DOHH2 (cell line): ENCODE results near the gene PLPP3.

ENCODE experiments used
- H3F3A ChIP-seq: fragments of 200-600 bp; sonication (generic), shearing (Covaris generic); 2 replicates; pipeline ENCODE4 v1.6.0; 2016; ENCODE audit warnings: antibody characterized with exemption, mild to moderate bottlenecking; ENCODE audit not compliant: control insufficient read depth, insufficient read depth
- H3K27ac ChIP-seq: fragments of 200-600 bp; sonication (generic); 2 replicates; pipeline ENCODE4 v1.5.1; 2014; ENCODE audit warnings: low read depth, mild to moderate bottlenecking, low read length, moderate library complexity
- H3K27me3 ChIP-seq: fragments of 200-600 bp; sonication (generic); 2 replicates; pipeline ENCODE4 v1.6.1; 2014; ENCODE audit warnings: mild to moderate bottlenecking, low read length, mixed read lengths; ENCODE audit not compliant: control insufficient read depth
- H3K36me3 ChIP-seq: fragments of 200-600 bp; sonication (generic); 2 replicates; pipeline ENCODE4 v1.6.1; 2014; ENCODE audit warnings: mild to moderate bottlenecking, low read length, moderate library complexity, mixed read lengths; ENCODE audit not compliant: control insufficient read depth
- H3K4me1 ChIP-seq: fragments of 200-600 bp; sonication (generic); 2 replicates; pipeline ENCODE4 v1.6.1; 2014; ENCODE audit warnings: mild to moderate bottlenecking, low read length, mixed read lengths; ENCODE audit not compliant: control insufficient read depth
- H3K4me2 ChIP-seq: fragments of 200-600 bp; sonication (generic); 2 replicates; pipeline ENCODE4 v1.6.0; 2014; ENCODE audit warnings: mild to moderate bottlenecking, low read length, moderate library complexity
- H3K4me3 ChIP-seq: fragments of 200-600 bp; sonication (generic); 2 replicates; pipeline ENCODE4 v1.5.1; 2014; ENCODE audit warnings: mild to moderate bottlenecking, low read length, mixed read lengths
- H3K79me2 ChIP-seq: fragments of 200-600 bp; sonication (generic); 2 replicates; pipeline ENCODE4 v1.6.1; 2014; ENCODE audit warnings: mild to moderate bottlenecking, low read length, mixed read lengths; ENCODE audit not compliant: control insufficient read depth
- H3K9me2 ChIP-seq: fragments of 200-600 bp; sonication (generic); replicated peaks from 2 replicates; pipeline ENCODE4 v1.6.1; 2014; ENCODE audit warnings: mild to moderate bottlenecking, low read length, mixed read lengths; ENCODE audit not compliant: control insufficient read depth
- H3K9me3 ChIP-seq: fragments of 200-600 bp; sonication (generic); 2 replicates; pipeline ENCODE4 v1.6.1; 2014; ENCODE audit warnings: antibody characterized with exemption, low read length, mixed read lengths; ENCODE audit not compliant: control insufficient read depth, insufficient read depth
- H4K20me1 ChIP-seq: fragments of 200-600 bp; sonication (generic); 2 replicates; pipeline ENCODE4 v1.6.0; 2014; ENCODE audit warnings: low read depth, mild to moderate bottlenecking, antibody characterized with exemption, low read length, moderate library complexity; ENCODE audit not compliant: control insufficient read depth, insufficient read depth
- CTCF ChIP-seq: fragments of 200-600 bp; sonication (generic); IDR thresholded peaks from one replicate; pipeline ENCODE4 v1.5.1; 2014; ENCODE audit warnings: antibody characterized with exemption, mild to moderate bottlenecking, low read depth, low read length; ENCODE audit not compliant: poor library complexity, severe bottlenecking
- EZH2phosphoT487 ChIP-seq: fragments of 200-600 bp; sonication (generic); IDR thresholded peaks from 2 replicates; pipeline ENCODE4 v1.6.1; 2017; ENCODE audit warnings: borderline replicate concordance, mild to moderate bottlenecking, antibody characterized with exemption, low read length, moderate library complexity, mixed read lengths

The PLPP3 gene

GRCh38 chr1:56456435-56457101, 122.8 kb downstream of the PLPP3 start:
- Histone ChIP-seq H3K9me2 (no peaks in the 10 kb centered on the region), H3K27me3 (no peaks in the 10 kb centered on the region; the same call in 1 of the 2 replicates), H3K4me2 (no peak overlapping the region), H3K36me3 (no peaks in the 10 kb centered on the region), H4K20me1 (no peaks in the 10 kb centered on the region), H3K9me3 (no peaks in the 10 kb centered on the region), H3K79me2 (no peaks in the 10 kb centered on the region), H3F3A (no peaks in the 10 kb centered on the region), H3K27ac (no peak overlapping the region), H3K4me1 (no peaks in the 10 kb centered on the region), H3K4me3 (no peak overlapping the region)
- no peak for TF ChIP-seq EZH2phosphoT487
- no peak for TF ChIP-seq CTCF

GRCh38 chr1:56453417-56454078, 125.8 kb downstream of the PLPP3 start:
- Histone ChIP-seq H3K36me3 (no peaks in the 10 kb centered on the region), H3K27ac (no peak overlapping the region), H3K9me3 (no peaks in the 10 kb centered on the region), H3K4me2 (no peak overlapping the region), H3F3A (no peaks in the 10 kb centered on the region), H3K79me2 (no peaks in the 10 kb centered on the region), H3K4me3 (no peak overlapping the region), H4K20me1 (no peaks in the 10 kb centered on the region), H3K27me3 (no peaks in the 10 kb centered on the region; the same call in 1 of the 2 replicates), H3K4me1 (no peaks in the 10 kb centered on the region), H3K9me2 (no peaks in the 10 kb centered on the region)
- TF ChIP-seq EZH2phosphoT487 (no peak), CTCF (no peak)

GRCh38 chr1:56453016-56453415, 126.3 kb downstream of the PLPP3 start:
- Histone ChIP-seq H4K20me1 (no peaks in the 10 kb centered on the region), H3K79me2 (no peaks in the 10 kb centered on the region), H3K27me3 (no peaks in the 10 kb centered on the region; the same call in 1 of the 2 replicates), H3F3A (no peaks in the 10 kb centered on the region), H3K27ac (no peak overlapping the region), H3K36me3 (no peaks in the 10 kb centered on the region), H3K4me1 (no peaks in the 10 kb centered on the region), H3K9me2 (no peaks in the 10 kb centered on the region), H3K4me2 (no peak overlapping the region), H3K9me3 (no peaks in the 10 kb centered on the region), H3K4me3 (no peak overlapping the region)
- TF ChIP-seq EZH2phosphoT487 (no peak), CTCF (no peak)
